Stimulated activated CD4-positive, alpha-beta T cell treated with anti-CD3 and anti-CD28 coated beads, Interleukin-1b, Interleukin-23, amount 100 ng/mL, for 1 hour (primary cell): ENCODE results near the gene TTLL8.
"Not testable (repeated sequence)": the region's sequence is repeated elsewhere in the genome, so short reads cannot be mapped to it uniquely, and the experiment has no call there.

Experiments
- DNase-seq, 2 donors: peaks; one replicate each; pipeline ENCODE4 v3.0.0-alpha.2; 2020; ENCODE audit warnings: low read depth in 2 of 2

TTLL8 gene

GRCh38 chr22:49986325-49986724 is 71.8 kb downstream of the TTLL8 start:
- DNase-seq, result no peak

- DNase-seq, result no peak
Measured at GRCh38 chr22:49983148-49984042, 74.7 kb downstream of the TTLL8 start.

- DNase-seq, result not testable (repeated sequence)
Measured at GRCh38 chr22:49981799-49982198, 76.3 kb downstream of the TTLL8 start.

GRCh38 chr22:49979587-49980264 is 78.4 kb downstream of the TTLL8 start:
- DNase-seq, result no peak

DNA sequence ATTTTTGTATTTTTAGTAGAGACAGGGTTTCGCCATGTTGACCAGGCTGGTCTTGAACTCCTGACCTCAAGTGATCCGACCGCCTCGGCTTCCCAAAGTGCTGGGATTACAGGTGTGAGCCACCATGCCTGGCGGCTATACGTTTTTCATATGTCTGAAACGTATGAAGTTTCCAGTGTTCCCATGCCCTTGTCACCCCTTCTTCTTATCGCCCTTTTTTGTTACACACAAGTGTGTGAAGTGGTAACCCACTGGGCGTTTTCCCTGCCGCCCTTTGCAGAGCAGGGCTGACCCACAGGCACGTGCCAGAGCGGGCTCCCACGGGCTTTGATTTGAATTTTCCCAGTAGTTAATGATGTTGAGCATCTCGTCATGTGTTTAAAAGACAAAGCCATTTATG is 80.5 kb downstream of the TTLL8 start:
- no peak for DNase-seq

DNA sequence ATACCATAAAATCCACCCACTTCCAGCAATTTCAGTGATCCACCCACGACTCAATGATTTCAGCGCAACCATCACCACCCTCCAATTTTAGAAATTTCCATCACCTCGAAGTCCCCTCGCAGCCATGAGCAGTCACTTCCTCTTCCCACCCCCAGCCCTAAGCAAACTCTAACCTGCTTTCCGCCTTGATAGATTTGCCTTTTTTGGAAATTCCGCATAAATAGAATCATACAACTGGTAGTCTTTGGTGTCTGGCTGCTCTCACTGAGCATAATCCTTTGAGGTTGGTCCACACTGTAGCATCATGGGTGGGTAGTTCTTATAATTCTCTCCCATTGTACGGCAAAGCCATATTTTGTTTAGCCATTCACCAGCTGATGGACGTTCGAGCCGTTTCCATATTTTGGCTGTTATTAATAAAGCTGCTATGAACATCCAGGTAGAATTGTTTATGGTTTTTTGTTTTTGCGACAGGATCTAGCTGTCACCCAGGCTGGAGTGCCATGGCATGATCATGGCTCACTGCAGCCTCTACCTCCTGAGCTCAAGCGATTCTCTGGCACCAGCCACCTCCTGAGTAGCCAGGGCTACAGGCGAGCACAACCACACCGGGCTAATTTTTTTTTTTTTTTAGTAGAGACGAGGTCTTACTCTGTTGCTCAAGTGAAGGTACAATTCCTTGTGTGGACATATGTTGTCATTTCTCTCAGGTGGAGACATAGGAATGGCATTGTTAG is 81.5 kb downstream of the TTLL8 start:
- no peak for DNase-seq

GRCh38 chr22:49975543-49976389 is 82.3 kb downstream of the TTLL8 start:
- no peak for DNase-seq

DNA sequence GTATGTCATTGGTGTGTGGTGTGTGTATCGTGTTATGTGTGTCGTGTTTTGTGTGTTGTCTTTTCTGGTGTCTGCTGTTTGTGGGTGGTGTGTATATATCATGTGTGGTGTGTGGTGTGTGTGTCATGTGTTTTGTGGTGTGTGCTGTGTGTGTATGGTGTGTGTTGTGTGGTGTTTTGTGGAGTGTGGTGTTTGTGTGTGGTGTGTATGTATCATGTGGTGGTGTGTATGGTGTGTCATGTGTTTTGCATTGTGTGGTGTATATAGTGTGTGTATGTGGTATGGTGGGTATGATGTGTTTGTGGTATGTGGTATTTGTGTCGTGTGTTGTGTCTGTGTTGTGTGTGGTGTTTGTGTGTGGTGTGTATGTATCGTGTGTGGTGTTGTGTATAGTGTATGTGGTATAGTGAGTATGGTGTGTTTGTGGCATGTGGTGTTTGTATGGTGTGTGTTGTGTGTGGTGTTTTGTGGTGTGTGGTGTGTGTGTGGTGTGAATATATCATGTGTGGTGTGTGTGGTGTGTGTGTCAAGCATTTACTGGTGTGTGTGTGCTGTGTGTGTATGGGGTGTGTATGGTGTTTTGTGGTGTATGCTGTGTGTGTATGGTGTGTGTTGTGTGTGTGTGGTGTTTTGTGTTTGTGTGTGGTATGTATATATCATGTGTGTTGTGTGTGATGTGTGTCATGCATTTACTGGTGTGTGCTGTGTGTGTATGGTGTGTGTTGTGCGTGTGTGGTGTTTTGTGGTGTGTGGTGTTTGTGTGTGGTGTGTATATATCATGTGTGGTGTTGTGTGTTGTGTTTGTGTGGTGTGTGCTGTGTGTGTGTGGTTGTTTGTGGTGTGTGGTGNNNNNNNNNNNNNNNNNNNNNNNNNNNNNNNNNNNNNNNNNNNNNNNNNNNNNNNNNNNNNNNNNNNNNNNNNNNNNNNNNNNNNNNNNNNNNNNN is 84.8 kb downstream of the TTLL8 start:
- DNase-seq, result no peak

- DNase-seq, result no peak
Measured at GRCh38 chr22:49972163-49973017, 85.7 kb downstream of the TTLL8 start.

DNA sequence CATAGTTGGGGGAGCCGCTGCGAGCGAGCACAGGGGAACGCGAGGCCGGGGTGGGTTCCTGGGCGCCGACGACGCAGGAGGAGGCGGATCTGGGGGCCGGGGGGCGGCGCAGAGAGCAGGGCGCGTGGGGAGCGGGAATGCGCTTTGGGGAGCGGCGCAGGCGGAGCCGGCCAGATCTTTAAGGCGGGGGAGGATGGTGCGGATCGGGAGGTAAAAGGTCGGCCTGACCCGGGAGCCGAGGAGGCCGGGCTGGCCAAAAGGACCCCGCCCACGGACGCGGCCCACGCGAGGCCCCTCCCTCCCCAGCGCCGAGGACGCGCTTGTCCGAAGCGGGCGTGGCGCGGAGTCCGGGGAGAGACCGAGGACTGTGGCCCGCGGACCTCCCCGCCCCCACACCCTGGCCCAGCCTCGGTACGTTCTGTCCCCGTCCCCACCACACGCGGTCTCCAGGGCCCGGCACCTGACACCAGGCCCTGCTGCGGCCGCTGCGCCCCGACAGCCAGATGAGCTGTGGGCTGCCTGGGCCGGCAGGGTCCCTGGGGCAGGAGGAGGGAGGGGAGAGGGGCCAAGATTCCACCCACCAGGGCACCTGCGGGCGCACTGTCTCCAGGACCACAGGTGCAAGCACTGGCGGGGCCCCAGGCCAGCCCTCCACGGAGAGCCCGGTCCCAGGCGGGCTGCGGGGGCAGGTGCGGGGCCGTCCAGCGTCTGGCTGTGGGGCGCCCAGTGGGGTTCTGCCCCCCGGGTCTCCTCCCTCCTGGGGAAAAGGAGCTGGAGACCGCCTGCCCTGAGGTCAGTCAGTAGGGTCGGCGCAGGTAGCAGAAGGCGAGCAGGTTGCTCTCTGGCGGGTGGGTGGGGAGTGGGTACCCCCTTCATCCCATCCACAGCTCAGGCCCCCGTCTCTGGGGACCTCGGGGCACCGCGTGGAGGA is 86.6 kb downstream of the TTLL8 start:
- DNase-seq, result no peak

- DNase-seq, result peak; percentile 89 to 90
Measured at GRCh38 chr22:49970528-49971231, 87.4 kb downstream of the TTLL8 start.

- no peak for DNase-seq
Measured at GRCh38 chr22:49969751-49970527, 88.2 kb downstream of the TTLL8 start.

- DNase-seq, result no peak
Measured at GRCh38 chr22:49968831-49969661, 89.1 kb downstream of the TTLL8 start.
